Testis (tissue), 3 donors: ENCODE data around the gene TRAF7. TPM values are rescaled to one million over a fixed set of nuclear protein-coding genes. Genes with fewer than 3 reads are reported as not detected.
"Not testable (repeated sequence)": the region's sequence is repeated elsewhere in the genome, so short reads cannot be mapped to it uniquely, and the experiment has no call there.

Experiments used
- DNase-seq: peaks from one replicate; pipeline ENCODE4 v3.0.0-alpha.2; 2019
- H3K27ac ChIP-seq, 2 donors: fragments of 200-600 bp; sonication (generic); one replicate each; pipeline ENCODE4 v1.5.1; 2019
- H3K27me3 ChIP-seq: fragments of 200-600 bp; sonication (generic); one replicate; pipeline ENCODE4 v1.5.1; 2019
- H3K36me3 ChIP-seq: fragments of 200-600 bp; sonication (generic); one replicate; pipeline ENCODE4 v1.5.1; 2017; ENCODE audit warnings: low read depth; ENCODE audit errors: missing control alignments
- H3K4me1 ChIP-seq: fragments of 200-600 bp; sonication (generic); one replicate; pipeline ENCODE4 v1.5.1; 2019
- H3K4me3 ChIP-seq, 2 donors: fragments of 200-600 bp; sonication (generic); one replicate each; pipeline ENCODE4 v1.5.1; 2017 to 2019
- H3K9me3 ChIP-seq: fragments of 200-600 bp; sonication (generic); one replicate; pipeline ENCODE4 v1.5.1; 2017
- CTCF ChIP-seq, 3 experiments: fragments of 450-650 bp in 2 of 3; fragments of 200-600 bp in 1 of 3; sonication (generic) in 1 of 3; IDR thresholded peaks; one replicate each; pipeline ENCODE4 v1.5.1; 2016 to 2019; ENCODE audit warnings: antibody characterized with exemption in 3 of 3, mild to moderate bottlenecking in 2 of 3, moderate library complexity in 1 of 3
- POLR2A ChIP-seq: fragments of 450-650 bp; IDR thresholded peaks from one replicate; pipeline ENCODE4 v1.6.1; 2017; ENCODE audit warnings: antibody characterized with exemption, mild to moderate bottlenecking, moderate library complexity
- WGBS, 2 donors: methylation state at CpG; one replicate each; pipeline ENCODE4 v1.1.5; 2018; 5-methylcytosine and 5-hydroxymethylcytosine counted together
- intact Hi-C: fragments of 100-400 bp; cut with DNase I; formaldehyde crosslinking; loops from one replicate; pipeline ENCODE4 v1.15.1; 2023; ENCODE audit warnings: low total_unique reads
- polyA plus RNA-seq: library from polyadenylated mRNA; stranded (reverse); fragments of 350-450 nt; fragmentation: Illumina TruSeq; extraction: RNeasy Lipid Tissue Mini Kit (QIAGEN cat#74804); gene quantifications from one replicate; pipeline ENCODE4 v1.2.3, GENCODE V29; 2014; ENCODE audit warnings: low read depth, low replicate concordance; ENCODE audit not compliant: insufficient read depth
- total RNA-seq, 2 donors: library from RNA; depleted of rRNA; stranded (reverse); fragments of >200 nt; gene quantifications; one replicate each; pipeline ENCODE4 v1.2.3, GENCODE V29; 2016

Gene TRAF7
- total and polyA plus RNA-seq, 3 donors from 2014 or later = 36.0 to 46.1 (median 44.6) TPM

DNA sequence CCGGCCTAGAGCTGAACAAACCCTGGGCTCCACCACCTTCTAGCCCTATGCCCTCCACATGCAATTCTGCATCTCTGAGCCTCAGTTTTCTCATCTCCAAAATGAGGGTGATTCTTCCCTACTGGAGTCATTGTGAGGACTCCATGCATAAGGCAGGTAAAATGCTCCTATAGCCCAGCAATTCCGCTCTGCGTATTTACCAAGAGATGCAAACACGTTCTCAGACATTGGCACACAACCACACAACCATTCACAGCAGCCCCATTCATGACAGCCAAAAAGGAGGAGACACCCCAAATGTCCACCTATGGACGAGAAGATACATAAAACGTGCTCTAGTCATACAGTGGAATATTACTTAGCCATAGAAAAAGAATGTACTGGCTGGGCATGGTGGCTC is 44.7 kb downstream of the TRAF7 start:
- intact Hi-C loops = no loop called here
- no peaks in the 10 kb centered on the region for H3K27me3 ChIP-seq
- no peak overlapping the region for H3K27ac ChIP-seq
- H3K4me1 ChIP-seq = peaks cover 13% of the 10 kb centered on the region
- H3K4me3 ChIP-seq = no peak overlapping the region
- H3K9me3 ChIP-seq = no peaks in the 10 kb centered on the region
- no peak for DNase-seq
- TF ChIP-seq CTCF (IDR thresholded peaks at IDR 0.05) (no peak), POLR2A (no peak)
- 92 to 93% methylated on average over 6 of the region's 6 CpGs for WGBS, 2 donors
- H3K36me3 ChIP-seq = no peaks in the 10 kb centered on the region

DNA sequence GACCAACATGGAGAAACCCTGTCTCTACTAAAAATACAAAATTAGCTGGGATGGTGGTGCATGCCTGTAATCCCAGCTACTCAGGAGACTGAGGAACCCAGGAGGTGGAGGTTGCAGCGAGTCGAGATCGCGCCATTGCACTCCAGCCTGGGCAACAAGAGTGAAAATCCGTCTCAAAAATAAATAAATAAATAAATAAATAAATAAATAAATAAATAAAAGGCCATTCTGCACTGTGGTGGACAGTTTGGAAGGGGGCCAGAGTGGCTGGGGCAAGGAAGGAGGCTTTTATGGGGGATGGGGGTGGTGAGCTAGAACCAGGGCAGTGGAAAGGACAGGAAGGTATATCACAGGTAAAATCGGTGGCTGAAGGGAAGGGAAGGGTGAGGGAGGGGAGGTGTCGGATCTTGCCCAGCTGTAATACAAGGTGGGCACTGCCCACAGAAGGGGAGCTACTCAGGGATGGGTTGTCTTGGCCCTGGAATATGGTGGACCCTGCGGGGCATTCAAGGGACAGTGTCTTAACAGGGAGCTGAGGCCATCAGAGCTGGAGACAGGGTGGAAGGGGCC is 47.6 kb downstream of the TRAF7 start:
- WGBS, 2 donors = 95 to 96% methylated on average over 8 of the region's 8 CpGs

DNA sequence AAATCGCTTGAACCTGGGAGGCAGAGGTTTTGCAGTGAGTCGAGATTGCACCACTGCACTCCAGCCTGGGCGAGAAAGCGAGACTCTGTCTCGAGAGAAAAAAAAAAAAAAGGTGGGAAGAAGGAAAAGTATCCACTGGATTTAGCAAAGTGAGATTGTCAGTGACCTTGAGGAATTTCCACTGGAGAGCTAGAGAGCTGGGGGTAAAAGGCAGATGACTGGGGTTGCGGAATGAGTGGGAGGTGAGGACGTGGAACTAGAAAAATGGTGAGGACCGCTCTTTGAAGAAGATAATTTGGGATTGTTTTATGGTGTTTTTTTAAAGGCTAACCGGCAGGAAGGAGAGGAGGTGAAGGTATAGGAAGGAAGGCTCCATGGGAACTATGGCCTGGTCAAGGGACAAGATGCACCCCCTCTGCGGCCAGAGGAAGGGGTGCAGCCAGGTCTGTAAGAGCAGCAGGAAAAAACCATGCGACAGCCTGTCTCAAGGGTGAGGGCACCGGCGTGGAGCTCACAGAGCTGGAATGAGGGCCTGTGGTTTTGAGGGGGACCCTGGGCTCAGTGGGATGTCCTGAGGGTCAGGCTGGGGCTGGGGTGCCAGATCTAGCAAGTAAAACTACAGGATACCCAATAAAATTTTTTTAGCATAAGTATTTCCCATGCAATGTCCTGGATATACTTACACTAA is 49.0 kb downstream of the TRAF7 start:
- peak overlapping the region; percentile 97 to 98 for H3K27ac ChIP-seq
- no peaks in the 10 kb centered on the region for H3K36me3 ChIP-seq
- H3K9me3 ChIP-seq = no peaks in the 10 kb centered on the region
- H3K27me3 ChIP-seq = no peaks in the 10 kb centered on the region
- peak overlapping the region; percentile 82 to 85 for H3K4me3 ChIP-seq
- H3K4me1 ChIP-seq = peaks cover 19% of the 10 kb centered on the region
- TF ChIP-seq CTCF (IDR thresholded peaks at IDR 0.05) (no peak), POLR2A (no peak)
- WGBS, 2 donors = 34 to 43% methylated on average over 13 of the region's 13 CpGs
- intact Hi-C loops = no loop called here
- DNase-seq = peak; percentile 42

More for the DNA sequence above, 47.6 kb downstream of the TRAF7 start:
- DNase-seq, H3K4me3 ChIP-seq, H3K27me3 ChIP-seq, H3K36me3 ChIP-seq, H3K27ac ChIP-seq, H3K9me3 ChIP-seq, intact Hi-C loops: not testable (repeated sequence)
- H3K4me1 ChIP-seq = peaks cover 18% of the 10 kb centered on the region

DNA sequence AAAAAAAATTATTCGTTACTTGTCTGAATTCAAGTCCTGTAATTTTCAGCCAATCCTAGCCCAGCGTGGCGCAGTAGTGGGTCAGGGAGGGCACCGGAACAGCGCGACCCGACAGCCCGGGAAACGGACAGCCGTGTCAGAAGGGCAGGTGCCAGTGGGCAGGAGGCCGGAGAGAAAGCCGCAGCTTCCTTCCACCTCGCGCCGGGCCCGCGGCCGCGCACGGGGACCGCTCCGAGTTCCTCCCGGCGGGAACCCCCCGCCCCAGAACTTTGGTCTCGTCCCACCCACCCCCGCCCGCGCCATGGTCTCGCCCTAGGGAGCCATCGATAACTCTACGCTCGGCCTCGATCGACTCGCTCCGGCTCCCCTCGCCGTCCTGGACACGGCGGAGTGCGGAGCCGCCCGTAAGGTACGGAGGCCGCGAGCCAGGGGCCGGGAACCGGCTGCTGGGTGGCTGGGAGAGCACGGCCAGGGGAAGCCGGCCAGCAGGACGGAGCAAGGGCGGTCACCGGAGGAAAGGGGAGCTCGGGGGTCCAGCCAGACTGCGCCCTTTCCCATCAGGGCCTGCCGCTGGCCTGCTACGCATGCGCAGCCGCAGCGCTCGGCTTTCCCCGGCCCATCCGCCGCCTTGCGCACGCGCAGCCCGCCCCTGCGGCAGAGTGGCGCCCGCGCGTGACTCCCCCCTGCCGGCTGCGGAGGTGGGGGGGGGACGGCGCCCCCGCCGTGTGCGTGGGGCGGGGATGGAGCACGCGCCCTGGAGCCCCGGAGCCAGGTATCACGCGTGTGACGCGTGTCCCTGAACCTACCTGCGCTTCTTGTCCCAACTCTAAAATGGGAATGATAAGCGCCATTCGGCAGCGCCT is 49.8 kb downstream of the TRAF7 start, which contains the start of gene MLST8:
TSS of gene MLST8 (plus strand) at position 351 of the 863 bp plus-strand sequence. CDS start 632 bp downstream, outside the sequence.
- TF ChIP-seq POLR2A = no peak
- TF ChIP-seq CTCF (IDR thresholded peaks at IDR 0.05) = peak in 1 of 3 experiments; percentile 7
- Histone ChIP-seq H3K27ac (peak within 1 kb of the TSS; percentile 97 to 98), H3K27me3 (no peaks in the 10 kb centered on the region), H3K4me1 (peaks cover 27% of the 10 kb centered on the region), H3K9me3 (no peaks in the 10 kb centered on the region), H3K4me3 (peak within 1 kb of the TSS; percentile 82 to 85), H3K36me3 (no peaks in the 10 kb centered on the region)
- WGBS, 2 donors = 0 to 1% methylated on average over 35 to 61 of the region's 93 CpGs
- DNase-seq = peak; percentile 90
- intact Hi-C loops = no loop called here

DNA sequence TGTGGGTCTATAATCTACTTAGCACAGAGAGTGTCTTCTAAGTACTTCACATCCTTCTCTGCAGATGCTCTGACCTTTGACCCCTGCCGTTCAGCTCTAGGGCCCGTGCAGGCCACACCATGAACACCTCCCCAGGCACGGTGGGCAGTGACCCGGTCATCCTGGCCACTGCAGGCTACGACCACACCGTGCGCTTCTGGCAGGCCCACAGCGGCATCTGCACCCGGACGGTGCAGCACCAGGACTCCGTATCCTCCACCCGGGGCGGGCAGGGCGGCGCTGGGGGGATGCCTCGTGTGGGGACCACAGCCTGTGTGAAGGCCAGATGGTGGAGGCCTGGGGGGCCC is 50.4 kb downstream of the TRAF7 start:
- WGBS, 2 donors = 0 to 4% methylated on average over 4 to 16 of the region's 16 CpGs
- peaks cover 33% of the 10 kb centered on the region for H3K4me1 ChIP-seq
- H3K9me3 ChIP-seq = no peaks in the 10 kb centered on the region
- intact Hi-C loops = no loop called here
- TF ChIP-seq CTCF (IDR thresholded peaks at IDR 0.05) (no peak), POLR2A (no peak)
- H3K27ac ChIP-seq = peak overlapping the region; percentile 97 to 98
- DNase-seq = no peak
- peak overlapping the region; percentile 82 to 85 for H3K4me3 ChIP-seq
- H3K27me3 ChIP-seq = no peaks in the 10 kb centered on the region
- H3K36me3 ChIP-seq = no peaks in the 10 kb centered on the region
